Vagina (tissue), 2 donors: Measurements from ENCODE around the gene ERFE. TPM values are rescaled to one million over a fixed set of nuclear protein-coding genes. Genes with fewer than 3 reads are reported as not detected.
A peak's percentile ranks its signal among the peaks of the same experiment; 100 is the strongest.

ENCODE experiments used
- DNase-seq, 2 donors: peaks; one replicate each; pipeline ENCODE4 v3.0.0-alpha.2; 2017; ENCODE audit errors: extremely low spot score in 2 of 2
- H3K27ac ChIP-seq: fragments of 200-600 bp; sonication (generic); one replicate; pipeline ENCODE4 v1.5.1; 2019
- H3K27me3 ChIP-seq: fragments of 200-600 bp; sonication (generic); one replicate; pipeline ENCODE4 v1.5.1; 2019
- H3K36me3 ChIP-seq, 2 donors: fragments of 200-600 bp; sonication (generic); one replicate each; pipeline ENCODE4 v1.5.1; 2017 to 2019
- H3K4me1 ChIP-seq: fragments of 200-600 bp; sonication (generic); one replicate; pipeline ENCODE4 v1.5.1; 2019
- H3K4me3 ChIP-seq, 2 donors: fragments of 200-600 bp; sonication (generic); 1 replicate in 1 of 2; 2 replicates in 1 of 2; pipeline ENCODE4 v1.5.1; 2016 to 2019
- H3K9me3 ChIP-seq: fragments of 200-600 bp; sonication (generic); one replicate; pipeline ENCODE4 v1.5.1; 2019
- CTCF ChIP-seq, 3 experiments: fragments of 450-650 bp in 2 of 3; fragments of 200-600 bp in 1 of 3; sonication (generic) in 1 of 3; IDR thresholded peaks; one replicate each; pipeline ENCODE4 v1.5.1; 2017 to 2019; ENCODE audit warnings: antibody characterized with exemption in 3 of 3, mild to moderate bottlenecking in 2 of 3, moderate library complexity in 2 of 3
- POLR2A ChIP-seq, 2 donors: fragments of 450-650 bp; IDR thresholded peaks; one replicate each; pipeline ENCODE4 v1.6.1; 2017; ENCODE audit warnings: antibody characterized with exemption in 2 of 2, mild to moderate bottlenecking in 2 of 2, moderate library complexity in 2 of 2
- POLR2AphosphoS5 ChIP-seq, 2 donors: sonication (generic); formaldehyde crosslinking; IDR thresholded peaks; one replicate each; pipeline ENCODE4 v1.9.0; 2017; ENCODE audit warnings: antibody characterized with exemption in 2 of 2, mild to moderate bottlenecking in 2 of 2, low read depth in 1 of 2; ENCODE audit not compliant: insufficient read depth in 1 of 2
- intact Hi-C: fragments of 100-400 bp; cut with DNase I; formaldehyde crosslinking; loops from one replicate; pipeline ENCODE4 v1.15.1; 2023
- total RNA-seq: library from RNA; depleted of rRNA; stranded (reverse); fragments of >200 nt; gene quantifications from one replicate; pipeline ENCODE4 v1.2.3, GENCODE V29; 2016

ERFE gene
- total RNA-seq, 1 donor from 2014 or later, result not detected

DNA sequence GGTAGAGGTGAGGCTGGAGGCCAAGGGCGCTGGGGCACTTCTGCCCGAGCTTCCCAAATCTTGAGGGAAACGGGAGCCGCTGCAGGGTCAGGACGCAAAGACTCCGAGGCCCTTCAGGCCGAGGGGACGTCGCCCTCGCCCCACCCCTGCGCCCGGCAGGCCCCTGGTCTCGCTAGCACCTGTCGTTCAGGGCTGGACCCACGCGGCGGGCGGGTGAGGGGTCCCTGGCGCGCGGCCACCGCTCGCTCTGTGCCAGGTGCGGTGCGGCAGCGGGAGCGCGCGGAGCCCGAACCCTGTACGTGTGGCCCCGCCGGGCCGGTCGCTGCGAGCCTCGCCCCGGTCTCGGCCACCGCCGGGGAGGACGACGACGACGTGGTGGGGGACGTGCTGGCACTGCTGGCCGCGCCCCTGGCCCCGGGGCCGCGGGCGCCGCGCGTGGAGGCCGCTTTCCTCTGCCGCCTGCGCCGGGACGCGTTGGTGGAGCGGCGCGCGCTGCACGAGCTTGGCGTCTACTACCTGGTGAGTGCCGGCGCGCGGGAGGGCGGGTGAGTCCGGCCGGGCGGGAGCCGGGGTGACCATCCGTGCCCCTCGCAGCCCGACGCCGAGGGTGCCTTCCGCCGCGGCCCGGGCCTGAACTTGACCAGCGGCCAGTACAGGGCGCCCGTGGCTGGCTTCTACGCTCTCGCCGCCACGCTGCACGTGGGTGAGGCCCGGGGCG lies 4.9 kb downstream of the ERFE start:
- DNase-seq, result no peak
- Histone ChIP-seq H3K36me3 (no peaks in the 10 kb centered on the region), H3K27me3 (no peaks in the 10 kb centered on the region), H3K4me1 (peaks cover 7% of the 10 kb centered on the region), H3K9me3 (no peaks in the 10 kb centered on the region), H3K27ac (no peak overlapping the region), H3K4me3 (peak overlapping the region in 1 of 2 donors; percentile 33)
- no peak for TF ChIP-seq POLR2A (IDR thresholded peaks at IDR 0.05)
- TF ChIP-seq CTCF (IDR thresholded peaks at IDR 0.05), result no peak
- no peak for TF ChIP-seq POLR2AphosphoS5 (IDR thresholded peaks at IDR 0.05; ENCODE audit: insufficient read depth in 1 of 2, low read depth in 1 of 2)
- intact Hi-C loops, result no loop called here

GRCh38 chr2:238164906-238165287 lies 6.1 kb downstream of the ERFE start:
- Histone ChIP-seq H3K27ac (no peak overlapping the region), H3K36me3 (peaks cover 0 to 3% of the 10 kb centered on the region in 2 donors), H3K9me3 (no peaks in the 10 kb centered on the region), H3K27me3 (no peaks in the 10 kb centered on the region), H3K4me3 (no peak overlapping the region), H3K4me1 (peaks cover 16% of the 10 kb centered on the region)
- intact Hi-C loops, result no loop called here
- no peak for DNase-seq
- TF ChIP-seq POLR2AphosphoS5 (IDR thresholded peaks at IDR 0.05; ENCODE audit: insufficient read depth in 1 of 2, low read depth in 1 of 2), result no peak
- TF ChIP-seq CTCF (IDR thresholded peaks at IDR 0.05), result no peak
- TF ChIP-seq POLR2A (IDR thresholded peaks at IDR 0.05), result no peak

- no peaks in the 10 kb centered on the region for H3K27me3 ChIP-seq
- H3K36me3 ChIP-seq, result peaks cover 0 to 8% of the 10 kb centered on the region in 2 donors
- no peak for DNase-seq
- TF ChIP-seq POLR2A (IDR thresholded peaks at IDR 0.05) (no peak), POLR2AphosphoS5 (IDR thresholded peaks at IDR 0.05; ENCODE audit: insufficient read depth in 1 of 2, low read depth in 1 of 2) (no peak), CTCF (IDR thresholded peaks at IDR 0.05) (no peak)
- H3K27ac ChIP-seq, result no peak overlapping the region
- H3K9me3 ChIP-seq, result no peaks in the 10 kb centered on the region
- H3K4me3 ChIP-seq, result no peak overlapping the region
- intact Hi-C loops, result no loop called here
- H3K4me1 ChIP-seq, result peaks cover 21% of the 10 kb centered on the region
Observed at GRCh38 chr2:238165288-238165921, 6.6 kb downstream of the ERFE start.

- peaks cover 28% of the 10 kb centered on the region for H3K4me1 ChIP-seq
- no peaks in the 10 kb centered on the region for H3K27me3 ChIP-seq
- no peak overlapping the region for H3K4me3 ChIP-seq
- DNase-seq, result no peak
- H3K27ac ChIP-seq, result no peak overlapping the region
- H3K36me3 ChIP-seq, result peaks cover 0 to 15% of the 10 kb centered on the region in 2 donors
- intact Hi-C loops, result no loop called here
- no peak for TF ChIP-seq CTCF (IDR thresholded peaks at IDR 0.05)
- TF ChIP-seq POLR2AphosphoS5 (IDR thresholded peaks at IDR 0.05; ENCODE audit: insufficient read depth in 1 of 2, low read depth in 1 of 2), result no peak
- no peak for TF ChIP-seq POLR2A (IDR thresholded peaks at IDR 0.05)
- H3K9me3 ChIP-seq, result no peaks in the 10 kb centered on the region
Observed at GRCh38 chr2:238166391-238167343, 7.9 kb downstream of the ERFE start.
